ENCODE data around the gene RNF144A. TPM values are rescaled to one million over a fixed set of nuclear protein-coding genes. Genes with fewer than 3 reads are reported as not detected.

RNF144A gene
- total and polyA plus RNA-seq, 2 experiments from 2014 or later: 2.8 to 14.7 TPM

- DNase-seq (ENCODE audit: low spot score) (no peak), ATAC-seq (no peak)
- Histone ChIP-seq H2AFZ (no peak overlapping the region), H3K27me3 (ENCODE audit: insufficient read depth) (no peaks in the 10 kb centered on the region), H3K9me2 (ENCODE audit: insufficient read depth) (no peaks in the 10 kb centered on the region), H3K4me2 (no peak overlapping the region), H4K20me1 (replicated peaks; ENCODE audit: insufficient read depth) (no peaks in the 10 kb centered on the region), H3K4me3 (no peak overlapping the region), H3K4me1 (ENCODE audit: insufficient read depth) (peaks cover 8% of the 10 kb centered on the region), H3K79me2 (replicated peaks; ENCODE audit: insufficient read depth) (no peaks in the 10 kb centered on the region), H3K36me3 (ENCODE audit: insufficient read depth) (no peaks in the 10 kb centered on the region), H3K27ac (ENCODE audit: low read depth) (no peak overlapping the region), H3F3A (replicated peaks; ENCODE audit: low read depth) (no peaks in the 10 kb centered on the region)
- no peak overlapping the region for H3K4me3 Mint-ChIP-seq
- TF ChIP-seq POLR2AphosphoS5 (IDR thresholded peaks at IDR 0.05; ENCODE audit: low read depth) (no peak), ZNF114 (CRISPR knock-in tag; IDR thresholded peaks at IDR 0.05) (no peak), EZH2phosphoT487 (IDR thresholded peaks at IDR 0.05; ENCODE audit: unreplicated experiment) (no peak), ETS1 (IDR thresholded peaks at IDR 0.05) (no peak)
- peaks cover 11% of the 10 kb centered on the region for H3K4me1 Mint-ChIP-seq
- H3K27ac Mint-ChIP-seq: no peak overlapping the region; the same call in 1 of the 2 replicates
- H3K27me3 Mint-ChIP-seq (ENCODE audit: insufficient read depth, low read depth, poor library complexity): peaks cover 6% of the 10 kb centered on the region
- H3K36me3 Mint-ChIP-seq (ENCODE audit: low read depth): peaks cover 23% of the 10 kb centered on the region
- H3K9me3 Mint-ChIP-seq: no peaks in the 10 kb centered on the region; the same call in 2 of the 3 replicates
These were observed 28.0 kb downstream of the RNF144A start for GRCh38 chr2:6945087-6945813.

- DNase-seq (ENCODE audit: low spot score) (no peak), ATAC-seq (no peak)
- peaks cover 6% of the 10 kb centered on the region for H3K27me3 Mint-ChIP-seq (ENCODE audit: insufficient read depth, low read depth, poor library complexity)
- Histone ChIP-seq H3K4me3 (no peak overlapping the region), H3K36me3 (ENCODE audit: insufficient read depth) (no peaks in the 10 kb centered on the region), H3K79me2 (replicated peaks; ENCODE audit: insufficient read depth) (no peaks in the 10 kb centered on the region), H3K4me1 (ENCODE audit: insufficient read depth) (peaks cover 4% of the 10 kb centered on the region), H3K27me3 (ENCODE audit: insufficient read depth) (no peaks in the 10 kb centered on the region), H2AFZ (no peak overlapping the region), H3K27ac (ENCODE audit: low read depth) (no peak overlapping the region), H3K9me2 (ENCODE audit: insufficient read depth) (no peaks in the 10 kb centered on the region), H3F3A (replicated peaks; ENCODE audit: low read depth) (no peaks in the 10 kb centered on the region), H4K20me1 (replicated peaks; ENCODE audit: insufficient read depth) (no peaks in the 10 kb centered on the region), H3K4me2 (no peak overlapping the region)
- H3K4me3 Mint-ChIP-seq: no peak overlapping the region
- no peaks in the 10 kb centered on the region; the same call in 2 of the 3 replicates for H3K9me3 Mint-ChIP-seq
- peaks cover 23% of the 10 kb centered on the region for H3K36me3 Mint-ChIP-seq (ENCODE audit: low read depth)
- no peak overlapping the region for H3K27ac Mint-ChIP-seq
- peaks cover 6% of the 10 kb centered on the region for H3K4me1 Mint-ChIP-seq
- TF ChIP-seq JUNB (IDR thresholded peaks at IDR 0.05; ENCODE audit: unreplicated experiment) (no peak), NANOG (IDR thresholded peaks at IDR 0.05; ENCODE audit: borderline replicate concordance) (no peak), CTCF (conservative IDR thresholded peaks at IDR 0.05; ENCODE audit: low read depth in 2 of 2) (no peak), EZH2phosphoT487 (IDR thresholded peaks at IDR 0.05; ENCODE audit: unreplicated experiment) (no peak), ZNF114 (CRISPR knock-in tag; IDR thresholded peaks at IDR 0.05) (no peak), ETS1 (IDR thresholded peaks at IDR 0.05) (no peak), EZH2 (IDR thresholded peaks at IDR 0.05; ENCODE audit: low read depth, unreplicated experiment) (no peak), ZNF331 (CRISPR knock-in tag; IDR thresholded peaks at IDR 0.05; ENCODE audit: low read depth) (no peak), ZNF462 (CRISPR knock-in tag; IDR thresholded peaks at IDR 0.05) (no peak), CREB1 (CRISPR knock-in tag; IDR thresholded peaks at IDR 0.05; ENCODE audit: low read depth) (no peak)
These were observed 28.6 kb downstream of the RNF144A start for GRCh38 chr2:6945821-6946220.
